ENCODE data around the gene NANS. TPM values are rescaled to one million over a fixed set of nuclear protein-coding genes. Genes with fewer than 3 reads are reported as not detected.

Gene NANS
- total and polyA plus RNA-seq, 2 of the 13 experiments (the other 11 are each of a cell fraction or from before 2014, with no cell fraction given) = 86.9 to 203 TPM

GRCh38 chr9:98018347-98018746, 38.2 kb upstream of the NANS start (continued):
- TF ChIP-seq E2F1 (CRISPR knock-in tag; IDR thresholded peaks at IDR 0.05) = no peak

GRCh38 chr9:98019098-98019497, 37.4 kb upstream of the NANS start:
- Histone ChIP-seq H3K4me3 (replicated peaks in 1 of 3; ENCODE audit: insufficient read depth in 1 of 3, low read depth in 2 of 3, low read length in 3 of 3) (no peak overlapping the region), H2AFZ (ENCODE audit: low read length) (no peak overlapping the region), H4K20me1 (ENCODE audit: insufficient read depth, low read length) (no peaks in the 10 kb centered on the region), H3K4me1 (ENCODE audit: insufficient read depth, low read length) (no peaks in the 10 kb centered on the region), H3K79me2 (ENCODE audit: insufficient read depth, low read length) (no peaks in the 10 kb centered on the region), H3K27ac (ENCODE audit: extremely low read length, insufficient read depth, low read length) (no peak overlapping the region), H3K27me3 (ENCODE audit: control insufficient read depth in 1 of 2, insufficient read depth in 2 of 2, low read length in 2 of 2) (no peaks in the 10 kb centered on the region), H3K9me3 (ENCODE audit: low read length) (no peaks in the 10 kb centered on the region), H3K9ac (ENCODE audit: insufficient read depth, low read depth, low read length) (no peak overlapping the region), H3K36me3 (replicated peaks in 1 of 2; ENCODE audit: control insufficient read depth in 1 of 2, insufficient read depth in 2 of 2, low read length in 2 of 2) (peaks cover 10 to 49% of the 10 kb centered on the region in 2 experiments), H3K4me2 (ENCODE audit: low read depth, low read length) (no peak overlapping the region)
- intact Hi-C loops (cut with micrococcal nuclease; ENCODE audit: unreplicated experiment) (no loop called here), in situ Hi-C loops (cut with HindIII; ENCODE audit: extremely low pct_ligation_motif_present, low pct_unique_long_range_greater_than_20kb) (no loop called here)
- ChIA-PET POLR2A (no interaction called here), CTCF (ENCODE audit: low intra/inter-chr PET ratio, low total read pairs) (no interaction called here)
- DNase-seq (ENCODE audit: low spot score) (no peak), ATAC-seq (peak; percentile 6; the same call in 1 of the 3 replicates), FAIRE-seq (no peak)
- 90% methylated on average over 3 of the region's 4 CpGs for WGBS (ENCODE audit: low lambda C conversion rate)
- BruUV-seq (replicated peaks) = no TSS peak
- TF ChIP-seq FOXA3 (CRISPR knock-in tag; IDR thresholded peaks at IDR 0.05) (no peak), STAT6 (CRISPR knock-in tag; IDR thresholded peaks at IDR 0.05; ENCODE audit: borderline replicate concordance) (no peak), PRDM10 (CRISPR knock-in tag; IDR thresholded peaks at IDR 0.05; ENCODE audit: low read depth) (no peak), ZNF292 (CRISPR knock-in tag; IDR thresholded peaks at IDR 0.05; ENCODE audit: borderline replicate concordance, low read depth) (no peak), ZSCAN12 (CRISPR knock-in tag; IDR thresholded peaks at IDR 0.05) (no peak), ZNF770 (CRISPR knock-in tag; IDR thresholded peaks at IDR 0.05) (no peak), SOX5 (CRISPR knock-in tag; IDR thresholded peaks at IDR 0.05; ENCODE audit: borderline replicate concordance) (no peak)

All from HepG2 (cell line).